H4 (cell line): ENCODE results near the gene NEDD4L. TPM values are rescaled to one million over a fixed set of nuclear protein-coding genes. Genes with fewer than 3 reads are reported as not detected.
"Not testable (repeated sequence)": the region's sequence is repeated elsewhere in the genome, so short reads cannot be mapped to it uniquely, and the experiment has no call there.

Experiments used
- DNase-seq: peaks from one replicate; pipeline ENCODE4 v3.0.0-alpha.2; 2015; ENCODE audit warnings: low spot score
- total RNA-seq: library from RNA; depleted of rRNA; stranded (reverse); fragments of >200 nt; shearing (Covaris generic); gene quantifications from 2 replicates; pipeline ENCODE4 v1.2.3, GENCODE V29; 2014

NEDD4L gene
- total RNA-seq, 1 experiment from 2014 or later = 20.4 TPM

GRCh38 chr18:58026857-58027256, 17.2 kb upstream of the NEDD4L start:
- DNase-seq = no peak

GRCh38 chr18:58027341-58027740, 16.7 kb upstream of the NEDD4L start:
- DNase-seq = no peak

DNA sequence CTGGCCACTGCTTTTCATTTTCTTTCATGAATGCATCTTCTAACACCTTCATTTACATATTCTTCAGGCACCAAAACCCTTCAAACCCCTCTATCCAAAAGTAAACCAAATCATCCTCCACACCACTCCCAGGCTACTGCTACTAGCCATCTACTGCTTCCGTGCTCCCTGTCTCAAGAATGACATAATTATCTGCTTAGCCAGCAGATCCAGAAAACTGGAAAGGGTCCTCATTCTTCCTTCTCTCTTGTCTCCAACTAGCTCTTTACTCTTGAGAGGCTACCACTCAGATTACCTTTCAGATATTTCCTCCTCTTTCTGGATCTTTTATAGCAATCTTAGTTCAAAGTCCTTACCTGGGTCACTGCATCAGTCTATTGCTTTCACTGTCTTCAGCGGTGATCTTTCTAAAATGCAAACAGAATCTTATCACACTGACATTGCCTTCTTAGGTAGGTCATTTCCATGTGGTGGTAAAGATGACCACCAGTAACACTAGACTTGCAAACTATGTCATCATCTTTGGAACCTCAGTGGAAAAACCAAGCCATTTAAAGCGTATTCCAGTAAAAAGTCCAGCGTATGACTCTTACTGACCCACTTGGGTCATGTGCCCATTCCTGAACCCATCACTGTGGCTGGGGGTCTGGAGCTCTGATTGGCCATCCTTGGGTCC, 15.8 kb upstream of the NEDD4L start:
- no peak for DNase-seq

GRCh38 chr18:58032233-58032632, 11.8 kb upstream of the NEDD4L start:
- no peak for DNase-seq

DNA sequence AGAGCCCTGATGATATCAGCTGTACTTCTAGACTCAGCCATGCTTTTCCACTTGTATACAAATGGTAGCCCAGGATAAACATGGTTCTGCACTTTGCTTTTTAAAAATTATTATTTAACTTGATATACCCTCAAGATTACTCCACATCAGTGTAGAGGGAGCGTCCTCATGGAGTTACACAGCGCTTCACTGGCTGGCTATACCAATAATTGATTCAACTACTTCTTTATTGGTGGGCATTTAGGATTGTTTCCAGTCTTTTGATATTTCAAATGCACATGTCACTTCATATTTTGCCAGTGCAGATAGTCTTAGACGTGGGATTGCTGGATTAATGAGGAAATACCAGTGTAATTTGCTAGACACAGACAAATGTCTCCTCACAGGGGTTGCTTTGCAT, 10.8 kb upstream of the NEDD4L start:
- no peak for DNase-seq

DNA sequence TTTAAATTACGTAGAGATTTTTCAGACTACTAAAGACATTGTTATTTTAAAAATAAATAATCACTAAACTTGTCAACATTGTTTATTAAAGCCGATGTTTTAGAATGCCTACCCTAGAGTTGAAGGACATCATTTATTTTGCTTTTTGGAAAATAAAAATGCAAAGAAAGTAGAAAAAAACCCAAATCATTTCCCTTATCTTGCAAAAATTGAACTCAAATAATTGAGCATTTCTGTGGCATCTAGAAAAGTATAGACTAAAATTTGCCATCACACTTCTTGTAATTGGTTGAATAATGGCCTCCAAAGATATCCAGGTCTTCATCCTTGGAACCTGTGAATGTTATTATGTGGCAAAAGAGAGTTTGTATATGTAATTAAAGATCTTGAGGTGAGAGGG, 9.7 kb upstream of the NEDD4L start:
- no peak for DNase-seq

DNA sequence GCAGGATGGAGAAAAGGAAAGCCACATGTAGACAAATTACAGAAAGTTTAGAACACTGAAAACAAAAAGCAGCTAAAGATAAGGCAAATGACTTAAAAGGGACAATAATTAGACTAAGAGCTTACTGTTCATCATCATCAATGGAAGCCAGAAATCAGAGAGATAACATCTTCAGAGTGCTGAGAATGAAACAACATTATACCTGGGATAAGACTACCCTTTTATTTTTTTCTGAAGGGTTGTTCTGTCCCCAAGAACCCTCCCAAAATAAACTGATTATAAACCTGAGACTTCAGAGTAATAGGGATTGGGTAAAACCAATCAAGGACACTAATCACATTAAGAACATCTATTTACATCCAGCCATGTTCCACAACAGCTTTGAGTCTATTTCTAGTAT, 6.9 kb upstream of the NEDD4L start:
- DNase-seq = no peak

- DNase-seq = no peak
These were observed 6.0 kb upstream of the NEDD4L start for GRCh38 chr18:58038063-58038462.

DNA sequence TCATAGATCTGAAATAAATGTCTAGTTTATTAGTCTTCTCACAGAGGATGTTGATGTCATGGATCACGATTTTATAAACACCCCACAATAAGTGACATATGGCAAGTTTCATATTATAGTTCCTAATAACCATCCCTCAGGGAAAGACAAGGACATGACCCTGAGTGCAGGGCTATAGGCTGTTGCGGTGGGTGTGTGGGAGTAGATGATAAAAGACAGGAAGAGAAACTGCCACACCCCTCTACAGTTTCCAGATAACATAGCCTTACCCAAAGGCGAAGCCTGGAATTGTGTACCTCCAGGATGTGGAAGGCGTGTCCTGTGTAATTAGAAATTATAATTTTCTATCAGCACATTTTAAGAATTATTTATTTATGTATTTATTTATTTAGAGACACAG, 2.4 kb upstream of the NEDD4L start:
- no peak for DNase-seq

DNA sequence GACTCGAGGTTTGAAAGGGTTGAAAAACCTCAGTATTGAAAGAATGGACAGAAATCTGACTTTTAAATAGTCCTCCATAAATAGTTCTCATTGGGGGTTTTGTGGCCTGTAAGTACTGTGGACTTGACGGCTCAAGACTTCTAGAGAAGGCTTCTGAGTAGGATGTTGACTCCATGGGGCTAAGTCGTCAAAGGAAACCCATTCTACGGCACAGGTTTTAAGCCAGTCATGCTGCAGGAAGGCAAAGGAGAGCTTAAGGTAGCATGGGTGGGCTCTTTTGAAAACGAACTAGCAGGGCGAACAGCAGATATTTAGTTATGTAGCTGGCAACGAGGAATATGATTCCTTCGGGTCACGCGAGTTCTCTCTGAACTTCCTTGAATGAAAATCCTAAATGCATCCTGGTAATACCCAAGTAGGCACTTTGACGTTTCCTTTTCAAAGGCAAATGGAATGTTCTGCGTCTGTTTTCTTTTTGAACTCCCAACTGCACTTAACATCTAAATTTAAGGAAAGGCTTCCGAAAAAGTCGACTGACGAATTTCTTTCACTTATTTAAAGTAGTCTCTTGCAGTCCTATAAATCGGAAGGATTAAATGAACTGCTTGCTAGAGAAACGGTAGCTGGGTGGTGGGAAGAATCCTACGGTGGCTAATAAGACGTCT, 1.1 kb upstream of the NEDD4L start:
- no peak for DNase-seq

DNA sequence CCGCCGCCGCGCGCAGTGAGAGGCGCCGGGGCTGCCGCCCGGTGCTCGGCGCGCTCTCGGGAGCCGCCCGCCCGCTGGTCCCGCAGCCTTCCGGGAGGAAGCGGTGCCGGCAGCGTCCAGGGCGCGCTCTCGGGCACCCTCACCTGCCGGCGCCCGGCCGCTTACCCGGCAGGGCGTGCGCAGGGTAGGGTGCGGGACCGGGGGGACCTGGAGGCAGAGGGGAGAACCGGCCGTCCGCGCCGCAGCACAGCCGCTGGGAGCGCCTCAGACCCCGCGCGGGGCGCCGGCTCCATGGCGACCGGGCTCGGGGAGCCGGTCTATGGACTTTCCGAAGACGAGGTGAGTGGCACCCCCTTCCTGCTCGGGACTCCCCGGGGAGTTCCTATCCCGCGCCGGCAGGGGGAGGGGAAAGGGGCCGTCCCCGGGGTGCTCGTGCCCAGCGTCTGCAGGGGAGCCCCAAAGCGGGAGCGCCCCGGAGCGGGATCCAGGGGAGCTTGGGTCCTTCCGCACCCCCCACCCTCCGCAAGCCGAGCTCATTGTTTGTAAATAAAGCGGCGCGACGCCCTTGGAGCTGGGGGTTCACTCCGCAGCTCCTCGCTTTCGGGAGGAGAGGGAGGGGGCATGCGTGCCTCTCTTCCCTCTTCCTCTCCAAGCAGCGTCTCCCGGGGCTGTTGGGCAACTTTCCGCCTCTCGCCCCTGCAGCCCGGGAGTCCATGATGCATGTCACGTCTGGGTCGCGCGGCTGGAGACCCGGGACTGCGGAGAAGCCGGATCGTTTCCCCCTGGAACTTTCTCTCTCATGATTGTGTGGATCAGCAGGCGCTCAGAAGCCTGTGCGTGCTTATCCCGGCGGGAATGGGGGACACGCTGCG, 580 bp downstream of the NEDD4L start:
- DNase-seq = peak; percentile 25

DNA sequence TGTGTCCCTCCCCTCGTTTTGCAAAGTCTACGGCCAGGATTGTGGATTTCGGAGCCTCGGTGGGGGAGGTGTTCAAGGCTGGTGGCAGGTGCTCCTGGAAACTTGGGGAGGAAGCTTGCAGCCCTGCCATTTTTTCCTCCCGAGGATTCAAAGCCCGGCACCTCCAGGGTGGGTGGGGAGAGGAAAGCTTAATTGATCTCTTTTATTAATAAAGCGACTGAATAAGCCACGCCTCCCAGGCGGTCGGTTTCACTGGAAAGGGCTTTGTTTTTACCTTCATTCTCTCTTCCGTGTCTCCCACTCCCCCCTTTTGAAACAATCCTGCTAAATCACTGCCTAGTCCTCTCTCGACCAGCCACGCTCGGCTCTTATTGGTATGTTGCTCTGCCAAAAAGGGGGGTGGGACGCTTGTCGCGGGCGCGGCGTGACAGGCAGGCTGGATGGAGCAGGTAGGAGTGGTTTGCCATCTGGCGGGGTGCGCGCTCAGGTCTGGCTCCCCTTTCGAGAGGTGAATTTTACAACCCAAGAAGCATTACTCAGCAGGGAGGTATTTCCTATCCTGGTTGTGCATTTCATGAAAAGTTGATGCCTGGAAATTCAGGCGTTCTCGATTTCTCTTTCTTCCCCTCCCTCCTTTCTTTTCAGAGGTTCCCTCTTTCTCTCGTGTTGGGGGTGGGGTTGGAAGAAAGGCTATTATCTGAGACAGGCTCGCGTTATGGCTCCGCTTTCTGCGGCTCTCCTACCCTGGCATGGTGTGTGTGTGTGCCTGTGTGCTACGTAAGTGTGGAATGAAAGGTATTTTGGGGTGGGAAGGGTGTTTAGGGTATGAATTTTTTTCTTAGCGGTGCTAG, 1.4 kb downstream of the NEDD4L start:
- peak; percentile 27 for DNase-seq

- no peak for DNase-seq
These were observed 2.2 kb downstream of the NEDD4L start for GRCh38 chr18:58046093-58046793.

GRCh38 chr18:58046794-58047555, 2.9 kb downstream of the NEDD4L start:
- no peak for DNase-seq

- DNase-seq = no peak
These were observed 3.5 kb downstream of the NEDD4L start for GRCh38 chr18:58047556-58047882.

DNA sequence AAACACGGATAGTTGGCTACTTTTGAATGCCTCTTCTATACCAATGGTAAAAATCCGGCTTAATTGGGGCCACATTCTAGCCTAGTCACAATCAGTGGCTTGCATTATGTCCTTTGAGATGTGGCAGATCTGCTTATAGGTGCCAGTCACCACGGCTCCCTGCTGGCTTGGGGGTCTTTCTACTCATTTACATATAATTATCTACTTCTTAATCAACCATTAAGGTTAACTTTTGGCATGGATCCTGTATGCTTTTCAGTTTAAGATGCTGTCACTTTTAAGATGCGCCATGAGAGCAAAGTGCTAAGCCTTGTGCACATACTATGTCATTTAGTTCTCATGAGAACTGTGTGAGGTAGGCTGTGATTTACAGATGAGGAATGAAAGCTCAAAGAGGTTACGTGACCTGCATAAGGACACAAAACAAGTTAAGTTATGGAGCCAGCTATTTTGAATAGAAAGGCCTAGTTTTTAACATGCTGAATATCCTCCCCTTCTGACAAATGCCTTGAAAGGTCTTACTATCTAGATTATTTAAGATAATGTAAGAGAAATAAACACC, 4.1 kb downstream of the NEDD4L start:
- DNase-seq = no peak

DNA sequence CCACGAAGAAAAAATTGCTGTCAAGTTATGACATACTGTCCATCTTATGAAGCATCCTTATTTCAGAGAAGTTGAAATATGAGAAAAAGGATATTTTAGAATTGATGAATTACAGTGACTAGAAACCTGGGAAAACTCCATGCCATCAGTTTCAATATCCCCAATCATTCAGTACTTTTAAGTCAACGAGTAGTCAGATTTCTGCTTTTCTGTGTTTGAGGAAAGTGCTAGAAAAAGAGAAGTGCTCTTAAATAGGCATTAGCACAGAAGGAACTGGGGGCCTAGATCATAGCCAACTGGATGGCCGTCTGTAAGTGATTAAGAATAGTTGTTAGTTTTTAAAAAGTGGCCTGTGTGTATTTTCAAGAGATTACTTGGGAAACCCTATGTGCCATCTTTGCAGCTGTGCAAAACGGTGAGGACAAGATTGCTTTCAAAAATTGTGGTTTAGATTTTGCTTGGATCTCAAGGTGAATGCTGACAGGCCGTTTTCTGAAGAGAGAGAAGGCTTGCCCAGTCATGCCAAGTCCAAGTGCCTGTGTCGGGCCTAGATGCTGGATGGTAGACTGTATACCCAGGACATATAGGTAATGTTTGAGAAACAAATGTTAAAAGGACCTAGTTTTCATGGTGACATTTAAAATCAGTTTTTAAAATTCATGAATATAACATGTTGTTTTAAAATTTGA, 5.1 kb downstream of the NEDD4L start:
- DNase-seq = no peak

GRCh38 chr18:58050963-58051362, 6.9 kb downstream of the NEDD4L start:
- not testable (repeated sequence) for DNase-seq

DNA sequence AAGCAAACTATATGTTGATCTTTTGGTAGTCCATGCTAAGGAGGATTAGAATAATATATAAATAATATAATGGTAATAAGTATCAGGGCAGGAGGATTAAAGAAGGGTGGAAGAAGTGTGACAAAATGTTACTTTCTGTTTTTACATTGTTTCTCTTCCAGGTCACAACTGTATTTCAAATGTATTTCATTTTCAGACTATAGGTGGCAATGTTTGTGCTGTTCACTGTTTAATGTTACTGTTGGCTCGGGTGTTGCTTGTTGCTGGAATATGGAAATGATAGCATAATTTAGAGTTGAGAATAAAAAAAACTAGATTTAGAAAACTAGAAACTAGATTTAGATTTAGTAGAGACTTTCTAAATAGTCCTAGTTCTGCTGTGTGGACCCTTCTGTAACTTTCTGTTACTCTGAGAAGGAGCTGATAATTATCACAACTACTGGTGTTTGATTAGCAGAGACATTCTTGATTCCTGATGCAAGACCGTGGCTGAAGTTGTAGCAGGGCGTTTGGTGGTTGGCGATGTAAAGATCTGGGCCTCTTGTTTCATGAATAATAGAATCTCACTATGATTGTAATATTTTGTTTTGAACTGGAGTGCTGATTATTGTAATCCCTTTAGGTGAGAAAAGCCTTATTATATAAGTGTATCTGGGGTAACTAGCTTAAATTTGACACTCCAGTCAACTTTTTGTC, 7.9 kb downstream of the NEDD4L start:
- DNase-seq = peak; percentile 44
